Retinal pigment epithelial cell (primary cell): ENCODE results near the gene ITGA6.
A peak's percentile ranks its signal among the peaks of the same experiment; 100 is the strongest.

Source experiments
- DNase-seq: peaks from one replicate; pipeline ENCODE4 v3.0.0-alpha.2; 2010; ENCODE audit warnings: low read depth
- H3K4me3 ChIP-seq: 2 replicates; pipeline ENCODE4 v1.5.1; 2011; ENCODE audit warnings: mild to moderate bottlenecking, low read length, control low read depth, moderate library complexity
- CTCF ChIP-seq: conservative IDR thresholded peaks from 2 replicates; pipeline ENCODE4 v1.5.1; 2011; ENCODE audit warnings: low read depth, low read length, control low read depth, inconsistent platforms

The ITGA6 gene

GRCh38 chr2:172465417-172466334 is 38.3 kb downstream of the ITGA6 start:
- DNase-seq, result peak; percentile 32
- TF ChIP-seq CTCF, result peak; percentile 90
- no peak overlapping the region for H3K4me3 ChIP-seq

- DNase-seq, result no peak
- peak; percentile 23 for TF ChIP-seq CTCF
- no peak overlapping the region for H3K4me3 ChIP-seq
These were observed 40.0 kb downstream of the ITGA6 start for GRCh38 chr2:172467382-172467781.

DNA sequence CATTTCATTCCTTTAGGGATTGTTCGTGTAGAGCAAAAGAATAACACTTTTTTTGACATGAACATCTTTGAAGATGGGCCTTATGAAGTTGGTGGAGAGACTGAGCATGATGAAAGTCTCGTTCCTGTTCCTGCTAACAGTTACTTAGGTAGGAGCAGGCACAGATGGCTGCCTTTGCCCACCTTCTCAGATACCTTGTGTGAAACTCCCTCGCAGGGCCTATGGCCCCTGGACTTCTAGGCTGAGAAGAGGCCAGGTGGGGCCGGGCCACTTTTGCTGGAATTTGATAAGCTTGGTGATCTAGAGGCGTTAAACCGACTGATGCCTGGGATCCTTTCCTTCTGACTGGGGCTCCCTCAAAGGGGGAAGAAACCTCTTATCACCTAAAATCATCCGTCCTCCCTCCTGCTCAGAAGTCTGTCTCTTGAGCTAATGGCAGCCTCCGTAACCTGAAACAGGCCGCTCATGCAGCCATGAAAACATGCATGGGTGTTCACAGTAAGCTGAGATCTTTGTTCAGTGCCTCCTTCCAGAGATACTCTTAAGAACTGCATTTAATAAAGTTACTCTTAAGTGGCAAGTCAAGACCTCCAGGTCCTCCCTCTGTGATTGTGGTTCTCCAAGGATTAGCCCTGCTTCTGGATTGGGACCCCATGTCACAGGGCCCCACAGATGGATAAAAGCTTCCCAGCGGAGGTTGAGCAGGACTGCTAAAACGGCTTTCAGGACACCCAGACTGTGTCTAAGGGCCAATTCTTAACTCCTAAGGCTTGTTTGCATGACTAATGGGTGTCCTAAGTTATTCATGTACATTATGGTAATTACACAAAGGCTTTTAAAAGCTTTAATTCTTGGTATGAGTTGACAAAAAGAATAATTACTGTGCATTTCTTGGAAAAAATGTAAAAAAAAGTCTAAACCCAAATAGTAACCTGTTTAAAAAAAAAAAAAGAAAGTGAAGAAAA is 43.9 kb downstream of the ITGA6 start:
- DNase-seq, result no peak
- no peak for TF ChIP-seq CTCF
- no peak overlapping the region for H3K4me3 ChIP-seq

GRCh38 chr2:172472446-172473033 is 45.2 kb downstream of the ITGA6 start:
- no peak for DNase-seq
- no peak for TF ChIP-seq CTCF
- H3K4me3 ChIP-seq, result no peak overlapping the region

DNA sequence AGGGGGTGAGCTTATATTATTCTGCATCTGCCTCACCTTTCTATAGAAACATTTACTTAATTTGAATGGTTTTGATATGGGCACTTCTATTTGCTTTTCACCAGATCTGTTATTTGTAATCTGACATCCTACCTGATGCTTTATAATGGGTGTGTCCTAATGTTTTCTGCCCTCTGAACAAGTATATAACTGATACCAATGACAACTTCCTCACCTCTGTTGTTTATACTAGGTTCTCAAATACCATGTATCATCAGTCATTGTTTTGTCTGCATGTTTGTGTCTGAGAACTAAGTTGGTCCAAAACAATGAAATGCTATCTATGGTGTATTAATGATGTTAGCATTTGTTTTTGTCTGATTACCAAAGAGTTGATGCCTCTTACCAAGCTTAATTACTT is 45.8 kb downstream of the ITGA6 start:
- no peak overlapping the region for H3K4me3 ChIP-seq
- DNase-seq, result no peak
- TF ChIP-seq CTCF, result no peak

DNA sequence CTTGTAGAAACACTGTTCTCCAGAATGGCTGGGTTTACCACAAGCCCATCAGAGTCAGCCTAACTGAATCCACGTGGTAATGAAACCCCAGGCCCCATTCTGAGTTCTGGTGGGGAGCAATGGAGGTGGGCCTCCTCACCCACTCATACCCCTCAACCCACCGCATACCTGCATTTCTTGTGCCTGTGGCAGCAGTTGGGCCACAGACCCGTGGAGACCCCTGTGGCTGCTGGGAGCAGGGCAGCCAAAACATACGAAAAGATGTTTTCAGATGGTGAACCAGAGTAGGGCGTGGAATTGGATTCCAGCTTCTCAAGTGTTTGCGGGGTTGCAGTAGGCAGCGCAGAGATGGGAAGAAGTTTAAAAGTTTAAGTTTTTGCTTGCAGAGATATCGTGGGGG is 51.0 kb downstream of the ITGA6 start:
- TF ChIP-seq CTCF, result peak; percentile 2
- H3K4me3 ChIP-seq, result no peak overlapping the region
- no peak for DNase-seq
